Measurements from ENCODE around the gene IL1RAP. TPM values are rescaled to one million over a fixed set of nuclear protein-coding genes. Genes with fewer than 3 reads are reported as not detected.

IL1RAP gene
- total RNA-seq, 1 donor from 2014 or later, result 8.2 TPM

GRCh38 chr3:190684776-190685175 is 170.9 kb downstream of the IL1RAP start:
- Mint-ChIP-seq H3K4me3 (no peak overlapping the region), H3K4me1 (ENCODE audit: unreplicated experiment) (no peaks in the 10 kb centered on the region), H3K36me3 (no peaks in the 10 kb centered on the region), H3K27me3 (no peaks in the 10 kb centered on the region), H3K27ac (no peak overlapping the region), H3K9me3 (peaks cover 8% of the 10 kb centered on the region)
- no peak for TF ChIP-seq CTCF (conservative IDR thresholded peaks at IDR 0.05)
- no peak for DNase-seq (ENCODE audit: extremely low spot score, unreplicated experiment)

- no peak for DNase-seq (ENCODE audit: extremely low spot score, unreplicated experiment)
- Mint-ChIP-seq H3K4me1 (ENCODE audit: unreplicated experiment) (no peaks in the 10 kb centered on the region), H3K27me3 (no peaks in the 10 kb centered on the region), H3K9me3 (peaks cover 8% of the 10 kb centered on the region), H3K4me3 (no peak overlapping the region), H3K36me3 (no peaks in the 10 kb centered on the region), H3K27ac (no peak overlapping the region)
- TF ChIP-seq CTCF (conservative IDR thresholded peaks at IDR 0.05), result no peak
Observed at GRCh38 chr3:190686011-190686410, 172.1 kb downstream of the IL1RAP start.

GRCh38 chr3:190690246-190690645 is 176.4 kb downstream of the IL1RAP start:
- Mint-ChIP-seq H3K27ac (no peak overlapping the region), H3K36me3 (no peaks in the 10 kb centered on the region), H3K4me1 (ENCODE audit: unreplicated experiment) (peaks cover 10% of the 10 kb centered on the region), H3K4me3 (no peak overlapping the region), H3K27me3 (no peaks in the 10 kb centered on the region), H3K9me3 (peaks cover 8% of the 10 kb centered on the region)
- no peak for DNase-seq (ENCODE audit: extremely low spot score, unreplicated experiment)
- TF ChIP-seq CTCF (conservative IDR thresholded peaks at IDR 0.05), result no peak

- TF ChIP-seq CTCF (conservative IDR thresholded peaks at IDR 0.05), result no peak
- no peak overlapping the region for H3K4me3 Mint-ChIP-seq
- no peaks in the 10 kb centered on the region for H3K36me3 Mint-ChIP-seq
Observed at GRCh38 chr3:190692256-190692655, 178.4 kb downstream of the IL1RAP start.

GRCh38 chr3:190694335-190695001 is 180.6 kb downstream of the IL1RAP start:
- Mint-ChIP-seq H3K9me3 (peaks cover 3% of the 10 kb centered on the region), H3K4me1 (ENCODE audit: unreplicated experiment) (peaks cover 18% of the 10 kb centered on the region), H3K4me3 (no peak overlapping the region), H3K27ac (no peak overlapping the region), H3K27me3 (no peaks in the 10 kb centered on the region), H3K36me3 (no peaks in the 10 kb centered on the region)
- no peak for DNase-seq (ENCODE audit: extremely low spot score, unreplicated experiment)
- TF ChIP-seq CTCF (conservative IDR thresholded peaks at IDR 0.05), result no peak

More at GRCh38 chr3:190692256-190692655, 178.4 kb downstream of the IL1RAP start:
- H3K27me3 Mint-ChIP-seq, result no peaks in the 10 kb centered on the region
- peaks cover 8% of the 10 kb centered on the region for H3K9me3 Mint-ChIP-seq
- no peak overlapping the region for H3K27ac Mint-ChIP-seq
- DNase-seq (ENCODE audit: extremely low spot score, unreplicated experiment), result no peak
- H3K4me1 Mint-ChIP-seq (ENCODE audit: unreplicated experiment), result peaks cover 18% of the 10 kb centered on the region
